ENCODE data around the gene ARL13A.

GRCh38 chrX:100995469-100995868, 26.0 kb downstream of the ARL13A start:
- TF ChIP-seq POLR2AphosphoS5 (IDR thresholded peaks at IDR 0.05; ENCODE audit: borderline replicate concordance, low read depth, low read length), result no peak
- no peak for TF ChIP-seq EZH2 (IDR thresholded peaks at IDR 0.05)
- TF ChIP-seq FOXP2 (optimal IDR thresholded peaks at IDR 0.05; ENCODE audit: control extremely low read depth, extremely low read length, insufficient read depth), result no peak
